Thymus (tissue), 11 donors: ENCODE measurements around the gene P2RX7. TPM values are rescaled to one million over a fixed set of nuclear protein-coding genes. Genes with fewer than 3 reads are reported as not detected.

Experiments used
- DNase-seq, 9 donors: peaks; one replicate each; pipeline ENCODE4 v3.0.0-alpha.2; 2013; ENCODE audit warnings: low spot score in 9 of 9, low read depth in 6 of 9, missing footprints in 1 of 9
- H3K27ac ChIP-seq, 2 donors: one replicate each; pipeline ENCODE4 v1.5.1; 2013; ENCODE audit warnings: control low read depth in 1 of 2, low read depth in 1 of 2, low read length in 1 of 2, mild to moderate bottlenecking in 1 of 2, moderate library complexity in 1 of 2
- H3K27me3 ChIP-seq, 2 donors: one replicate each; pipeline ENCODE4 v1.5.1; 2013; ENCODE audit warnings: low read length in 1 of 2; ENCODE audit not compliant: control insufficient read depth in 2 of 2, insufficient read depth in 1 of 2
- H3K36me3 ChIP-seq, 2 donors: one replicate each; pipeline ENCODE4 v1.5.1; 2013; ENCODE audit warnings: low read length in 1 of 2, mild to moderate bottlenecking in 1 of 2, moderate library complexity in 1 of 2; ENCODE audit not compliant: control insufficient read depth in 2 of 2, insufficient read depth in 2 of 2
- H3K4me1 ChIP-seq, 2 donors: one replicate each; pipeline ENCODE4 v1.5.1; 2013; ENCODE audit warnings: low read length in 2 of 2; ENCODE audit not compliant: control insufficient read depth in 2 of 2, insufficient read depth in 2 of 2
- H3K4me3 ChIP-seq, 2 donors: one replicate each; pipeline ENCODE4 v1.5.1; 2013; ENCODE audit warnings: low read length in 2 of 2, control low read depth in 1 of 2, mild to moderate bottlenecking in 1 of 2
- H3K9me3 ChIP-seq, 2 donors: one replicate each; pipeline ENCODE4 v1.5.1; 2013; ENCODE audit warnings: low read length in 1 of 2, mild to moderate bottlenecking in 1 of 2; ENCODE audit not compliant: control insufficient read depth in 2 of 2, insufficient read depth in 1 of 2
- WGBS: extraction: QIAGEN DNeasy Blood & Tissue Kit; methylation state at CpG from one replicate; pipeline ENCODE4 v1.1.7; 2013; 5-methylcytosine and 5-hydroxymethylcytosine counted together
- polyA plus RNA-seq: library from polyadenylated mRNA; stranded (reverse); fragments of 200-250 nt; gene quantifications from one replicate; pipeline ENCODE4 v1.2.3, GENCODE V29; 2013
- total RNA-seq: library from RNA; stranded (reverse); fragments of 120-200 nt; gene quantifications from one replicate; pipeline ENCODE4 v1.2.4, GENCODE V29; 2013
- donor health status: healthy.

P2RX7 gene
- total and polyA plus RNA-seq, 2 donors: 1.7 to 2.3 TPM

GRCh38 chr12:121089031-121089812, 43.5 kb upstream of the P2RX7 start:
- WGBS: 97% methylated on average over 14 of the region's 14 CpGs
- DNase-seq: no peak
- Histone ChIP-seq H3K27ac (no peak overlapping the region), H3K27me3 (no peaks in the 10 kb centered on the region), H3K4me3 (no peak overlapping the region), H3K4me1 (peaks cover 2 to 29% of the 10 kb centered on the region in 2 donors), H3K36me3 (no peaks in the 10 kb centered on the region), H3K9me3 (peaks cover 0 to 4% of the 10 kb centered on the region in 2 donors)

GRCh38 chr12:121089813-121090430, 42.8 kb upstream of the P2RX7 start:
- H3K9me3 ChIP-seq: peaks cover 0 to 4% of the 10 kb centered on the region in 2 donors
- H3K27me3 ChIP-seq: no peaks in the 10 kb centered on the region
- no peak overlapping the region for H3K27ac ChIP-seq
- no peak overlapping the region for H3K4me3 ChIP-seq
- WGBS: 97% methylated on average over 10 of the region's 10 CpGs
- H3K4me1 ChIP-seq: peaks cover 2 to 29% of the 10 kb centered on the region in 2 donors
- H3K36me3 ChIP-seq: no peaks in the 10 kb centered on the region
- no peak for DNase-seq

GRCh38 chr12:121090586-121091514, 41.8 kb upstream of the P2RX7 start:
- DNase-seq: no peak
- peaks cover 7 to 36% of the 10 kb centered on the region in 2 donors for H3K4me1 ChIP-seq
- no peaks in the 10 kb centered on the region for H3K36me3 ChIP-seq
- 93% methylated on average over 11 of the region's 11 CpGs for WGBS
- peaks cover 0 to 10% of the 10 kb centered on the region in 2 donors for H3K9me3 ChIP-seq
- peaks cover 0 to 4% of the 10 kb centered on the region in 2 donors for H3K27me3 ChIP-seq
- no peak overlapping the region for H3K27ac ChIP-seq
- no peak overlapping the region for H3K4me3 ChIP-seq

- 97% methylated on average over 2 of the region's 2 CpGs for WGBS
These were observed 40.6 kb upstream of the P2RX7 start for GRCh38 chr12:121092034-121092433.

GRCh38 chr12:121093487-121093891, 39.2 kb upstream of the P2RX7 start:
- WGBS: 98% methylated on average over 31 of the region's 31 CpGs

More at GRCh38 chr12:121092034-121092433, 40.6 kb upstream of the P2RX7 start:
- H3K27me3 ChIP-seq: peaks cover 0 to 4% of the 10 kb centered on the region in 2 donors
- DNase-seq: no peak
- peaks cover 9 to 40% of the 10 kb centered on the region in 2 donors for H3K4me1 ChIP-seq
- no peaks in the 10 kb centered on the region for H3K36me3 ChIP-seq
- peaks cover 0 to 10% of the 10 kb centered on the region in 2 donors for H3K9me3 ChIP-seq
- no peak overlapping the region for H3K4me3 ChIP-seq
- H3K27ac ChIP-seq: no peak overlapping the region

GRCh38 chr12:121095544-121096198, 37.0 kb upstream of the P2RX7 start:
- Histone ChIP-seq H3K4me1 (peaks cover 9 to 32% of the 10 kb centered on the region in 2 donors), H3K27ac (no peak overlapping the region), H3K36me3 (no peaks in the 10 kb centered on the region), H3K4me3 (peak overlapping the region; percentile 1 to 36), H3K27me3 (peaks cover 0 to 4% of the 10 kb centered on the region in 2 donors), H3K9me3 (peaks cover 0 to 15% of the 10 kb centered on the region in 2 donors)
- peak; percentile 38 to 80 (median 59) for DNase-seq
- whole genome bisulfite sequencing: 2% methylated on average over 33 of the region's 33 CpGs

More at GRCh38 chr12:121093487-121093891, 39.2 kb upstream of the P2RX7 start:
- Histone ChIP-seq H3K27ac (peak overlapping the region in 1 of 2 donors; percentile 52), H3K4me1 (peaks cover 9 to 33% of the 10 kb centered on the region in 2 donors), H3K27me3 (peaks cover 0 to 4% of the 10 kb centered on the region in 2 donors), H3K36me3 (no peaks in the 10 kb centered on the region), H3K9me3 (peaks cover 0 to 10% of the 10 kb centered on the region in 2 donors), H3K4me3 (no peak overlapping the region)
- DNase-seq: no peak

GRCh38 chr12:121096199-121096798, 36.4 kb upstream of the P2RX7 start:
- Histone ChIP-seq H3K27me3 (peaks cover 0 to 4% of the 10 kb centered on the region in 2 donors), H3K36me3 (no peaks in the 10 kb centered on the region), H3K9me3 (peaks cover 0 to 15% of the 10 kb centered on the region in 2 donors), H3K4me3 (no peak overlapping the region), H3K4me1 (peaks cover 9 to 27% of the 10 kb centered on the region in 2 donors), H3K27ac (no peak overlapping the region)
- no peak for DNase-seq
- 17% methylated on average over 11 of the region's 11 CpGs for WGBS

GRCh38 chr12:121099779-121100178, 32.9 kb upstream of the P2RX7 start:
- H3K27ac ChIP-seq: no peak overlapping the region
- H3K9me3 ChIP-seq: peaks cover 0 to 11% of the 10 kb centered on the region in 2 donors
- H3K27me3 ChIP-seq: peaks cover 0 to 4% of the 10 kb centered on the region in 2 donors
- H3K4me1 ChIP-seq: peaks cover 7 to 10% of the 10 kb centered on the region in 2 donors
- DNase-seq: no peak
- no peaks in the 10 kb centered on the region for H3K36me3 ChIP-seq
- no peak overlapping the region for H3K4me3 ChIP-seq
